GM19397 (cell line): Measurements from ENCODE around the gene RSPO3.
"Not testable (repeated sequence)": the region's sequence is repeated elsewhere in the genome, so short reads cannot be mapped to it uniquely, and the experiment has no call there.

Source experiments
- ATAC-seq: cut with Tn5 transposase; IDR thresholded peaks from one replicate; pipeline ENCODE4 v1.9.1; 2021; ENCODE audit warnings: mild to moderate bottlenecking, moderate library complexity; ENCODE audit not compliant: unreplicated experiment

The RSPO3 gene

DNA sequence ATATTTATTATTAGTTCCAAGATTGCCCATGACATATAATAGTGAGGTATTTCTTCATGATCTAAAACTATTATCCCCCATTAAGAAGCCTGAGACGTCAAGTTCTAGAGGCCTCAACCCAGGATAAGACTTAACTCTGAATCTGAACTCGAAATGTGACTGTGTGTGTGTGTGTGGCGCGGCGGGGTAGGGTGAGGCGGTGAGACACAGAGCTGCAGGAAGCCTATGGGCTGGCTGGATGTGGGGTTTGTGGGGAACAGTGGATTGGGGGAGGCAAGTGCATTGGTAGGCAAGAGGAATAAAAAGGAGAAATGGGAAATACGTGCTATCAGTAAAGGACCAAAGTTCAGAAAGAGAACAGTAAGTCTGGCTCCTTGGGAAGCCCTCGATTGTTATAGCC, 81.6 kb downstream of the RSPO3 start:
- ATAC-seq: no peak

DNA sequence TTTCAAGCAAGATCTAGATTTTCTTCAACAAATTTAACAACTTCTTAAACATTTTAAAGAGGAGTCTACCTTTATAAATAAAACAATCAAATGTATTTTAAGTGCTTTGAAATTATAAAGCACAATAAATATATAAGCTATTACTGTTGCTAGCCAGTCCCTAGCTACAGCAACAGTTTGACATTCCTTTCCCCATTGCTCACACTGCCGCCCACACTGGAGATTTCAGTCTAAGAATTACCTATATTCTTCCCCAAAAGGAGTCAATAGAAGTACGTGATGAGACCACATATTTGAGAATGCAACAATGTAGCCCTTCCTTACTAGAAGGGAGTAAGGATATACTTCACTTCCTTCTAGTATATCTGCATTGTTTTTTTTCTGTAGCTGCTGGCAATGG, 82.8 kb downstream of the RSPO3 start:
- ATAC-seq: no peak

GRCh38 chr6:127202676-127203075, 84.2 kb downstream of the RSPO3 start:
- no peak for ATAC-seq

DNA sequence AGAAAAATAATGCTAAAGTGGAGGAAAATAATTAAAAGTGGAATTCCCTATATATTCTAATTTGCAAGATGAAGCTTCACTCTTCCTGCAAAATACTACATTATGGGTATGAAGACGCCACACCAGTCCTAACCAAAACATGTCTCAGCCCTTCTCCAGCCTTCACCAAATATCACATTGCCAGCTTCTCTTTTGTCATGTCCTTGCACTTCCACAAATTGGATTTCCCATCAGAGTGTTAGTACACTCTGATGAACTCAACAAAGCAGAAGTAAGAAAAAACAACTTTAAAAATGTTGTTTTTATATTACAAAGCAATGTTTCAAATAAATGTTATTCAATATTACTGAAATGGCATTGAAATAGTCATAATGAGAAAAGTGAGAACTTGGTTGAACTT, 85.8 kb downstream of the RSPO3 start:
- ATAC-seq: no peak

DNA sequence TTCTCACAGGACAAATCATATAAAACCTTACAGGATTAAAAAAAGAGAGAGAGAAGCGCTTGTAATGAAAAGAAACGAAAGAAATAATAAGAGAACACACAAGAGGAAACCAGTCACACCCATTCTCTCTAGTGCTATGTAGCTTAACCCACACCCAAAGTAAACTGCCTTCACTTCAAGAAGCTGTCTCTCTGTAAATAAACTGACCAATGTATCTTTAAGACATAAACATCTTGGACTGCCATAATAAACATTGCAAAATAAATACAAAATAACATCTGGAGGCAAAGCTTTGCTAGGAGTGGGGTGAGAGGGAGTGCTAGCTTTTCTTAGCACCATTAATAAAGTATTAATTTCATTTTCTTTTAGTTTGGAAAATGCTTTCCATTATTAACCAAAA, 86.6 kb downstream of the RSPO3 start:
- no peak for ATAC-seq

DNA sequence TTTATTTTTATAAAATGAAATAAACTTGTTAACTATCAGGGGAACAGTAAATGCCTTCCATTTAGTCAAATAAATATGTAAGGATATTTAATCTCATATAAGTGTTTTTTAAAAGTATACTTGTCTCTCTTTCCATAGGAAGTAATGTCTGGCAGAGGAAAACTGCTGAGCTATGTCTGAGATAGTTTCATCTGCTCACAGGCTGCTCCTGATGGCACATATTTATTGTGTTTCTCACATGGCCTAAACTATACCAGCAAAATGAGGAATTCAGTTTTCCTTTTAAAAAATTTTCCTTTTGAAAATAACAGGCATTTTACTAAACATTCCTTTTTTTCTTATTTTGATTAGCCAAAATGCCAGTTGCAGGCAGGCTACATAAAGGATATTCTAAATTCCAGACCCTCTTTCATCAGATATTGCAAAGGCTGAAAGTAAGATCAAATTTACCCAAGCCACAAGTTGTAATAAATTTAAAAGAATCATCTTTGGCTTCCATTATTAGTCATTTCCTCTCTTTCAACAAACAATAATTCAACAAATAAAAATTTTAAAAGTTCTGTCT, 88.1 kb downstream of the RSPO3 start:
- no peak for ATAC-seq

DNA sequence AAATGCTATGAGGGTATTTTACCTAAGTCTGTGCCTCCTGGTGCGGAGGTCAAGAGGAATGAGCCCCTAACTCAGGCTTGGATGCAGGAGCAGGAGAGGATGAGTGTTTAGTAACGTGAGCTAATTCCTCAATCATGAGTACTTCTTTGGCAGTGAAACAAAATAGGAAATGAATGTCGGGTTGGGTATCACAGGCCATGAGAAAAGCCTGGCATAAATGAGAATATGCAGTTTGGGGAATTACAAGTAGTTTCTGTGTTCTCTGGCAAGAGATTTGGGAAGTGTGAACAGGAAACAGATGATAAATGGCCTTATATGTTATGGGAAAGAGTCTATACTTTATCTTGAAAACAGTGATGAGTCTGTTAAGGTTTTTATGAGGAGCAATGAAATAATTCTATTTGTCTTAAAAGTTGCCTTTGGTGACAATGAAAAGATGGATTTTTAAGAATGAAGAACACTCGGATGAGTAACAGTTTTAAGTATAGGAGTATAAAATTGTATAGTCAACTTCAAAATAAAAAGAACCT, 89.2 kb downstream of the RSPO3 start:
- no peak for ATAC-seq

GRCh38 chr6:127210725-127211124, 92.3 kb downstream of the RSPO3 start:
- ATAC-seq: no peak

GRCh38 chr6:127212376-127212775, 93.9 kb downstream of the RSPO3 start:
- no peak for ATAC-seq

DNA sequence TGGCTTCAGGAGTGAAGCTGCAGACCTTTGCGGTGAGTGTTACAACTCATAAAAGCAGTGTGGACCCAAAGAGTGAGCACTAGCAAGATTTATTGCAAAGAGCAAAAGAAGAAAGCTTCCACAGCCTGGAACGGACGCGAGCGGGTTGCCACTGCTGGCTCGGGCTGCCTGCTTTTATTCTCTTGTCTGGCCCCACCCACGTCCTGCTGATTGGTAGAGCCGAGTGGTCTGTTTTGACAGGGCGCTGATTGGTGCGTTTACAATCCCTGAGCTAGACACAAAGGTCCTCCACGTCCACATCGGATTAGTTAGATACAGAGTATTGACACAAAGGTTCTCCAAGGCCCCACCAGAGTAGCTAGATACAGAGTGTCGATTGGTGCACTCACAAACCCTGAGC, 95.6 kb downstream of the RSPO3 start:
- ATAC-seq: not testable (repeated sequence)

- not testable (repeated sequence) for ATAC-seq
Observed at GRCh38 chr6:127214531-127214930, 96.1 kb downstream of the RSPO3 start.

DNA sequence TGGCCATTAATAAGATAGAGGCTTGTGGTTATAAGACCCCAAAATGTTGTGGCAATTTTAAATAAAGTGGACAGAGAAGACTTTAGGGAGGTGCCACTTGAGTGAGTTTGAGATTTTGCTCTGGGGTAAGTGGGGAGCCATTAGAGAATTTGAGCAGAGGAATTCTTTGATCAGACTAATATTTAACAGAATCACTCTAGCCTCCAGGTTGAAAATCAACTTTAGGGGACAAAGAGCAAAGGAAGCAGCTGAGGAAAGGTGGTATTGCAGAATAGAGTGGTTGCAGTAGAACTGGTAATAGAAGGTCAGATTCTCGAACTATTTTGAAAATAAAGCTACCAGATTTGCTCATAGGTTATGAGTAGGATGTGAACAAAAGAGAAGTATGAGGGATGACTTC, 97.5 kb downstream of the RSPO3 start:
- no peak for ATAC-seq

- ATAC-seq: no peak
Observed at GRCh38 chr6:127216810-127217789, 98.6 kb downstream of the RSPO3 start.

- ATAC-seq: no peak
Observed at GRCh38 chr6:127219869-127220268, 101.4 kb downstream of the RSPO3 start.

DNA sequence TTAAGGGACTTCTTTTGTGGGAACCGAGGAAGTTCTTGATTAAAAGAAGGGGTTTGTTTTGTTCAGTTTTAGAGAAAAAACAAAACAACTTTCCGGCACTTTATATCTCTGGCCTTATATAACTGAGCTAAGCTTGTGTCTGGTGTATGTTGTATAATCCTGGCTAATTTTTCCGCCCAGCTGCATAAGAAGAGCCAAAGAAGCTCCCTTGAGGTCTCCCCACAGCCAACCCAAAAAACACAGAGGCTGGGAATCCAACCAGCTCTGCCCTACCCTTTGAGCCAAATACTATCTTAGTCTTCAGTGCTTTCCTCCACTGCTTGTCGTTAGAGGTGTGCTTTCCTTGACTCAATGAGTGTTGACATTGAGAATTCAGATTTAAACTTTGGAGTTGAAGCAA, 102.7 kb downstream of the RSPO3 start:
- no peak for ATAC-seq

GRCh38 chr6:127222418-127222817, 103.9 kb downstream of the RSPO3 start:
- no peak for ATAC-seq

- ATAC-seq: no peak
Observed at GRCh38 chr6:127225497-127225896, 107.0 kb downstream of the RSPO3 start.

- not testable (repeated sequence) for ATAC-seq
Observed at GRCh38 chr6:127233819-127234218, 115.3 kb downstream of the RSPO3 start.

DNA sequence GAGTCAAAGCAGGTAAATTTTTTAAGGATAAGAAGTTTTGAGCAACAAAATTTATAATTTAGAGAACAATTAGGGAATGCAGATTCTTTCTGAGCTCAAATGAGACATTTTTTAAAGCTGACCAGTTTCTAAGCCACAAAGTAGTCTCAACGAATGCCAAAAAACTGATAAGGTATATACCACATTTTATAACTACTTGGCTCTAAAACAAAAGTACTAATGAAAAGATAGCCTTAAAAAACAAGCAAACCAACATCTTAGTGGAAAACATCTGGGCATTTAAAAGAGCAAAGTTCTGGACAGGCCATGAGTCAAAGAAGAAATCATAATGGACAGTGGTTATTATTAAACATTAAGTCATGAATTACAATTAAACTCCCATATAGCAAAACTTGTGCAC, 125.0 kb downstream of the RSPO3 start:
- ATAC-seq: no peak
